T-helper 1 cell treated with Interleukin-12 subunit alpha and Interleukin-12 subunit beta and Interleukin-4 antibody, amounts not matched to agents 30 μg/mL and 1 μg/mL, for 36 hours (primary cell): Measurements from ENCODE around the gene HHATL.

Experiments used
- H3K27ac Mint-ChIP-seq: one replicate; pipeline ENCODE4 v1.8.0; 2021; ENCODE audit warnings: mild to moderate bottlenecking, mixed read lengths
- H3K27me3 Mint-ChIP-seq: one replicate; pipeline ENCODE4 v1.8.0; 2021; ENCODE audit warnings: low read depth, mixed read lengths
- H3K36me3 Mint-ChIP-seq: one replicate; pipeline ENCODE4 v1.8.0; 2021; ENCODE audit warnings: low read depth, mixed read lengths
- H3K4me1 Mint-ChIP-seq: one replicate; pipeline ENCODE4 v1.8.0; 2021; ENCODE audit warnings: low read depth, mixed read lengths
- H3K4me3 Mint-ChIP-seq: one replicate; pipeline ENCODE4 v1.8.0; 2021; ENCODE audit warnings: mild to moderate bottlenecking, moderate library complexity, mixed read lengths
- H3K9me3 Mint-ChIP-seq: one replicate; pipeline ENCODE4 v1.8.0; 2021; ENCODE audit warnings: mixed read lengths

HHATL gene

GRCh38 chr3:42655331-42655888 is 47.2 kb downstream of the HHATL start:
- peak overlapping the region; percentile 34 for H3K4me3 Mint-ChIP-seq
- no peaks in the 10 kb centered on the region for H3K9me3 Mint-ChIP-seq
- H3K36me3 Mint-ChIP-seq: no peaks in the 10 kb centered on the region
- peaks cover 13% of the 10 kb centered on the region for H3K4me1 Mint-ChIP-seq
- H3K27me3 Mint-ChIP-seq: no peaks in the 10 kb centered on the region
- no peak overlapping the region for H3K27ac Mint-ChIP-seq

GRCh38 chr3:42654331-42655201 is 48.0 kb downstream of the HHATL start:
- Mint-ChIP-seq H3K4me3 (peak overlapping the region; percentile 34), H3K36me3 (no peaks in the 10 kb centered on the region), H3K27ac (no peak overlapping the region), H3K27me3 (no peaks in the 10 kb centered on the region), H3K4me1 (peaks cover 13% of the 10 kb centered on the region), H3K9me3 (no peaks in the 10 kb centered on the region)

- no peaks in the 10 kb centered on the region for H3K27me3 Mint-ChIP-seq
These were observed 48.9 kb downstream of the HHATL start, which contains the start of gene ZBTB47 for GRCh38 chr3:42653560-42654330. Gene ZBTB47 (plus strand): TSS chr3:42653697. CDS start chr3:42658356, 4,659 bp downstream.

GRCh38 chr3:42653303-42653559 is 49.4 kb downstream of the HHATL start:
- H3K9me3 Mint-ChIP-seq: no peaks in the 10 kb centered on the region
- peaks cover 2% of the 10 kb centered on the region for H3K36me3 Mint-ChIP-seq
- H3K27ac Mint-ChIP-seq: no peak overlapping the region

More at GRCh38 chr3:42653560-42654330, 48.9 kb downstream of the HHATL start, which contains the start of gene ZBTB47:
- Mint-ChIP-seq H3K27ac (peak within 1 kb of the TSS; percentile 72), H3K9me3 (no peaks in the 10 kb centered on the region), H3K4me3 (peak within 1 kb of the TSS; percentile 84), H3K4me1 (peaks cover 13% of the 10 kb centered on the region), H3K36me3 (peaks cover 2% of the 10 kb centered on the region)

GRCh38 chr3:42652611-42653302 is 49.8 kb downstream of the HHATL start:
- peaks cover 5% of the 10 kb centered on the region for H3K36me3 Mint-ChIP-seq

More at GRCh38 chr3:42653303-42653559, 49.4 kb downstream of the HHATL start:
- peaks cover 13% of the 10 kb centered on the region for H3K4me1 Mint-ChIP-seq
- no peaks in the 10 kb centered on the region for H3K27me3 Mint-ChIP-seq
- peak overlapping the region; percentile 84 for H3K4me3 Mint-ChIP-seq

GRCh38 chr3:42652251-42652610 is 50.4 kb downstream of the HHATL start:
- no peak overlapping the region for H3K4me3 Mint-ChIP-seq
- H3K9me3 Mint-ChIP-seq: no peaks in the 10 kb centered on the region
- peaks cover 15% of the 10 kb centered on the region for H3K4me1 Mint-ChIP-seq
- H3K27ac Mint-ChIP-seq: peak overlapping the region; percentile 76
- peaks cover 6% of the 10 kb centered on the region for H3K36me3 Mint-ChIP-seq
- no peaks in the 10 kb centered on the region for H3K27me3 Mint-ChIP-seq

More at GRCh38 chr3:42652611-42653302, 49.8 kb downstream of the HHATL start:
- Mint-ChIP-seq H3K27ac (peak overlapping the region; percentile 72), H3K27me3 (no peaks in the 10 kb centered on the region), H3K4me3 (peak overlapping the region; percentile 84), H3K9me3 (no peaks in the 10 kb centered on the region), H3K4me1 (peaks cover 13% of the 10 kb centered on the region)

- Mint-ChIP-seq H3K4me3 (no peak overlapping the region), H3K36me3 (peaks cover 11% of the 10 kb centered on the region), H3K9me3 (no peaks in the 10 kb centered on the region), H3K27ac (peak overlapping the region; percentile 76), H3K4me1 (peaks cover 20% of the 10 kb centered on the region), H3K27me3 (no peaks in the 10 kb centered on the region)
These were observed 51.1 kb downstream of the HHATL start for GRCh38 chr3:42651248-42652091.

GRCh38 chr3:42649783-42650182 is 52.8 kb downstream of the HHATL start:
- Mint-ChIP-seq H3K27ac (no peak overlapping the region), H3K36me3 (peaks cover 17% of the 10 kb centered on the region), H3K4me3 (no peak overlapping the region), H3K27me3 (no peaks in the 10 kb centered on the region), H3K9me3 (no peaks in the 10 kb centered on the region), H3K4me1 (peaks cover 20% of the 10 kb centered on the region)

GRCh38 chr3:42649006-42649405 is 53.6 kb downstream of the HHATL start:
- Mint-ChIP-seq H3K9me3 (no peaks in the 10 kb centered on the region), H3K4me3 (no peak overlapping the region), H3K27me3 (no peaks in the 10 kb centered on the region), H3K4me1 (peaks cover 24% of the 10 kb centered on the region), H3K36me3 (peaks cover 21% of the 10 kb centered on the region), H3K27ac (no peak overlapping the region)

- Mint-ChIP-seq H3K27me3 (no peaks in the 10 kb centered on the region), H3K9me3 (no peaks in the 10 kb centered on the region), H3K27ac (no peak overlapping the region), H3K4me3 (no peak overlapping the region), H3K36me3 (peaks cover 26% of the 10 kb centered on the region), H3K4me1 (peaks cover 21% of the 10 kb centered on the region)
These were observed 54.7 kb downstream of the HHATL start for GRCh38 chr3:42647821-42648459.
